Kasumi-1 (cell line): Measurements from ENCODE around the gene KNL1.
"Not testable (repeated sequence)": the region's sequence is repeated elsewhere in the genome, so short reads cannot be mapped to it uniquely, and the experiment has no call there.

ENCODE experiments used
- DNase-seq, 2 experiments: peaks; one replicate each; lab custom pipeline; 2025; lab: John Stamatoyannopoulos, UW

The KNL1 gene

GRCh38 chr15:40664909-40665308 lies 70.9 kb downstream of the KNL1 start:
- DNase-seq: no peak

- not testable (repeated sequence) for DNase-seq
Measured at GRCh38 chr15:40676290-40676689, 82.2 kb downstream of the KNL1 start.

- not testable (repeated sequence) for DNase-seq
Measured at GRCh38 chr15:40676906-40677305, 82.9 kb downstream of the KNL1 start.

- no peak for DNase-seq
Measured at GRCh38 chr15:40680151-40680550, 86.1 kb downstream of the KNL1 start.

- peak in 1 of 2 experiments; percentile 22 for DNase-seq
Measured at GRCh38 chr15:40680959-40681358, 86.9 kb downstream of the KNL1 start.

GRCh38 chr15:40684381-40684780 lies 90.3 kb downstream of the KNL1 start:
- DNase-seq: no peak

GRCh38 chr15:40685376-40685775 lies 91.3 kb downstream of the KNL1 start:
- DNase-seq: no peak

GRCh38 chr15:40688932-40689799 lies 95.1 kb downstream of the KNL1 start:
- no peak for DNase-seq

GRCh38 chr15:40691737-40692136 lies 97.7 kb downstream of the KNL1 start:
- no peak for DNase-seq

- no peak for DNase-seq
Measured at GRCh38 chr15:40693904-40694687, 100.0 kb downstream of the KNL1 start.

GRCh38 chr15:40694688-40695468 lies 100.8 kb downstream of the KNL1 start, which contains the start of gene RAD51:
Gene RAD51 (plus strand): TSS chr15:40695174. CDS start chr15:40698759, 3,585 bp downstream.
- peak; percentile 82 to 87 for DNase-seq

- DNase-seq: no peak
Measured at GRCh38 chr15:40695469-40695890, 101.4 kb downstream of the KNL1 start.

- DNase-seq: no peak
Measured at GRCh38 chr15:40696228-40696627, 102.2 kb downstream of the KNL1 start.

GRCh38 chr15:40697916-40698315 lies 103.9 kb downstream of the KNL1 start:
- no peak for DNase-seq

- peak; percentile 39 to 42 for DNase-seq
Measured at GRCh38 chr15:40702077-40702476, 108.0 kb downstream of the KNL1 start.

GRCh38 chr15:40706121-40706520 lies 112.1 kb downstream of the KNL1 start:
- no peak for DNase-seq
